Nephron (organoid): ENCODE data around the gene NDUFA12.
A peak's percentile ranks its signal among the peaks of the same experiment; 100 is the strongest.

Experiments
- H3K27ac Mint-ChIP-seq, 3 experiments: 2 replicates each; pipeline ENCODE4 v1.8.0; 2020; ENCODE audit warnings: mixed read lengths in 3 of 3, mild to moderate bottlenecking in 2 of 3, moderate library complexity in 1 of 3
- H3K27me3 Mint-ChIP-seq: 2 replicates; pipeline ENCODE4 v1.8.0; 2021; ENCODE audit warnings: low read depth, mild to moderate bottlenecking, moderate library complexity, mixed read lengths
- H3K36me3 Mint-ChIP-seq: 2 replicates; pipeline ENCODE4 v1.8.0; 2020; ENCODE audit warnings: low read depth, mixed read lengths
- H3K4me1 Mint-ChIP-seq: 2 replicates; pipeline ENCODE4 v1.8.0; 2020; ENCODE audit warnings: mixed read lengths
- H3K4me3 Mint-ChIP-seq, 3 experiments: 2 replicates each; pipeline ENCODE4 v1.8.0; 2020; ENCODE audit warnings: mild to moderate bottlenecking in 3 of 3, mixed read lengths in 3 of 3, moderate library complexity in 2 of 3
- H3K9me3 Mint-ChIP-seq: 2 replicates; pipeline ENCODE4 v1.8.0; 2020; ENCODE audit warnings: mixed read lengths
- TF ChIP-seq, protein P1 (sequence below), 3 experiments: fragments of 200-600 bp; sonication (generic); IDR thresholded peaks; one replicate each; pipeline ENCODE4 v1.5.0; 2021; ENCODE audit warnings: antibody characterized with exemption in 3 of 3; ENCODE audit not compliant: unreplicated experiment in 3 of 3

The NDUFA12 gene

DNA sequence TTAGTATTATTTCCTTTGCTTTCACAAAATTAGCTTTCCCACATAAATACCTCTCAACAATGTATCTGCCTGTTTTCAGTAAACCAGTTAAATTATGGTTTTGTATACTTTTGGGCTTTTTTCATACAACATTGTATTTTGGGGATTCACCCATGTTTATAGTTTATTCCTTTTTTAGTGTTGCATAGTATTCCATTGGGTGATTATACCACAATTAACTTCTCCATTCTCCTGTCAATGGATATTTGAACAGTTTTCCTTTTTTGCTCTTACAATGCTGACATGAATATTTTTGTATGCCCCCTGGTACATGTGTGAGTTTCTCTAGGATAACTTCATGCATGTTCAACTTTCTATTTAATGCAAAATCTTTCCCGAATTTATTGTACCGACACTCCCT, 12.6 kb upstream of the NDUFA12 start:
- no peaks in the 10 kb centered on the region for H3K27me3 Mint-ChIP-seq
- H3K27ac Mint-ChIP-seq, result no peak overlapping the region
- no peak overlapping the region for H3K4me3 Mint-ChIP-seq
- H3K9me3 Mint-ChIP-seq, result peaks cover 1% of the 10 kb centered on the region
- TF ChIP-seq, protein P1, sequence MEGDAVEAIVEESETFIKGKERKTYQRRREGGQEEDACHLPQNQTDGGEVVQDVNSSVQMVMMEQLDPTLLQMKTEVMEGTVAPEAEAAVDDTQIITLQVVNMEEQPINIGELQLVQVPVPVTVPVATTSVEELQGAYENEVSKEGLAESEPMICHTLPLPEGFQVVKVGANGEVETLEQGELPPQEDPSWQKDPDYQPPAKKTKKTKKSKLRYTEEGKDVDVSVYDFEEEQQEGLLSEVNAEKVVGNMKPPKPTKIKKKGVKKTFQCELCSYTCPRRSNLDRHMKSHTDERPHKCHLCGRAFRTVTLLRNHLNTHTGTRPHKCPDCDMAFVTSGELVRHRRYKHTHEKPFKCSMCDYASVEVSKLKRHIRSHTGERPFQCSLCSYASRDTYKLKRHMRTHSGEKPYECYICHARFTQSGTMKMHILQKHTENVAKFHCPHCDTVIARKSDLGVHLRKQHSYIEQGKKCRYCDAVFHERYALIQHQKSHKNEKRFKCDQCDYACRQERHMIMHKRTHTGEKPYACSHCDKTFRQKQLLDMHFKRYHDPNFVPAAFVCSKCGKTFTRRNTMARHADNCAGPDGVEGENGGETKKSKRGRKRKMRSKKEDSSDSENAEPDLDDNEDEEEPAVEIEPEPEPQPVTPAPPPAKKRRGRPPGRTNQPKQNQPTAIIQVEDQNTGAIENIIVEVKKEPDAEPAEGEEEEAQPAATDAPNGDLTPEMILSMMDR (IDR thresholded peaks at IDR 0.05; ENCODE audit: unreplicated experiment in 3 of 3), result no peak
- H3K4me1 Mint-ChIP-seq, result no peaks in the 10 kb centered on the region
- H3K36me3 Mint-ChIP-seq, result peaks cover 21% of the 10 kb centered on the region

DNA sequence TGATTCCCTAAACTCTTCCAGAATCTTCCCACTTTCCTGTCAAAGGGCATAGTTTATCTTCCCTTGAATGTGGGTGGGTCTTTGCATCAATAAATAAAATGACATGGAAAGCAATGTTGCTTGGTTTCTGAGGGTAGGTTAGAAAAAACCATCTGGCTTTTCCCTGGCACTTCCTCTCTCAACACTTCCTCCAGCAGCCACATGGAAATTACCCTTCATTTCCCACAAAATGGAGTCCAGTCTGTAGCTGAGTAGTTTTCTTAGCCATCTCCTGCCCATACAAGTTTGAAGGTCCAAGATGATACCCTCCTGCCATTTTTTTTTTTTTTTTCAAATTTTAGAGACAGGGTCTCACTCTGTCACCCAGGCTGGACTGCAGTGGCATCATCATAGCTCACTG, 11.1 kb upstream of the NDUFA12 start:
- H3K27me3 Mint-ChIP-seq, result no peaks in the 10 kb centered on the region
- peaks cover 5% of the 10 kb centered on the region for H3K9me3 Mint-ChIP-seq
- no peak overlapping the region for H3K4me3 Mint-ChIP-seq
- TF ChIP-seq, protein P1 (IDR thresholded peaks at IDR 0.05; ENCODE audit: unreplicated experiment in 3 of 3), result no peak
- H3K27ac Mint-ChIP-seq, result no peak overlapping the region
- peaks cover 11% of the 10 kb centered on the region for H3K36me3 Mint-ChIP-seq
- no peaks in the 10 kb centered on the region for H3K4me1 Mint-ChIP-seq

GRCh38 chr12:95006206-95006605, 2.7 kb upstream of the NDUFA12 start:
- Mint-ChIP-seq H3K36me3 (peaks cover 4% of the 10 kb centered on the region), H3K27ac (no peak overlapping the region), H3K9me3 (peaks cover 19% of the 10 kb centered on the region), H3K4me3 (peak overlapping the region; percentile 8 to 68 (median 33)), H3K4me1 (peaks cover 13% of the 10 kb centered on the region), H3K27me3 (no peaks in the 10 kb centered on the region)
- TF ChIP-seq, protein P1 (IDR thresholded peaks at IDR 0.05; ENCODE audit: unreplicated experiment in 3 of 3), result no peak

- TF ChIP-seq, protein P1 (IDR thresholded peaks at IDR 0.05; ENCODE audit: unreplicated experiment in 3 of 3), result no peak
- H3K27me3 Mint-ChIP-seq, result no peaks in the 10 kb centered on the region
- H3K4me1 Mint-ChIP-seq, result peaks cover 13% of the 10 kb centered on the region
- peak overlapping the region; percentile 60 to 96 (median 83) for H3K4me3 Mint-ChIP-seq
- H3K9me3 Mint-ChIP-seq, result peaks cover 15% of the 10 kb centered on the region
- H3K36me3 Mint-ChIP-seq, result peaks cover 11% of the 10 kb centered on the region
- peak overlapping the region; percentile 51 to 78 (median 65) for H3K27ac Mint-ChIP-seq
These were observed 1.1 kb upstream of the NDUFA12 start for GRCh38 chr12:95004610-95005009.

GRCh38 chr12:95003921-95004272, 400 bp upstream of the NDUFA12 start:
- H3K4me1 Mint-ChIP-seq, result peaks cover 13% of the 10 kb centered on the region
- TF ChIP-seq, protein P1 (IDR thresholded peaks at IDR 0.05; ENCODE audit: unreplicated experiment in 3 of 3), result no peak
- H3K27ac Mint-ChIP-seq, result peak overlapping the region; percentile 85 to 97 (median 93)
- H3K9me3 Mint-ChIP-seq, result peaks cover 15% of the 10 kb centered on the region
- H3K4me3 Mint-ChIP-seq, result peak overlapping the region; percentile 92 to 96 (median 96)
- peaks cover 18% of the 10 kb centered on the region for H3K36me3 Mint-ChIP-seq
- H3K27me3 Mint-ChIP-seq, result no peaks in the 10 kb centered on the region

GRCh38 chr12:95002754-95003153, 743 bp downstream of the NDUFA12 start:
- Mint-ChIP-seq H3K36me3 (peaks cover 25% of the 10 kb centered on the region), H3K4me1 (peaks cover 13% of the 10 kb centered on the region), H3K9me3 (peaks cover 11% of the 10 kb centered on the region), H3K27ac (peak overlapping the region; percentile 85 to 97 (median 93)), H3K4me3 (peak overlapping the region; percentile 92 to 96 (median 96)), H3K27me3 (no peaks in the 10 kb centered on the region)
- TF ChIP-seq, protein P1 (IDR thresholded peaks at IDR 0.05; ENCODE audit: unreplicated experiment in 3 of 3), result no peak
